ENCODE measurements around the gene COBLL1.

The COBLL1 gene

GRCh38 chr2:164754157-164755093 is 87.2 kb downstream of the COBLL1 start (continued):
- TF ChIP-seq ZNF221 (tag by site-specific recombination; IDR thresholded peaks at IDR 0.05; ENCODE audit: borderline replicate concordance) (no peak), ZNF214 (tag by site-specific recombination; IDR thresholded peaks at IDR 0.05; ENCODE audit: borderline replicate concordance) (no peak), ZNF501 (tag by site-specific recombination; IDR thresholded peaks at IDR 0.05) (no peak), WT1 (tag by site-specific recombination; IDR thresholded peaks at IDR 0.05) (no peak), GLIS1 (tag by site-specific recombination; IDR thresholded peaks at IDR 0.05) (no peak), ZNF664 (tag by site-specific recombination; IDR thresholded peaks at IDR 0.05) (no peak), ZNF121 (tag by site-specific recombination; IDR thresholded peaks at IDR 0.05) (no peak)
- TF ChIP-seq, protein P1, sequence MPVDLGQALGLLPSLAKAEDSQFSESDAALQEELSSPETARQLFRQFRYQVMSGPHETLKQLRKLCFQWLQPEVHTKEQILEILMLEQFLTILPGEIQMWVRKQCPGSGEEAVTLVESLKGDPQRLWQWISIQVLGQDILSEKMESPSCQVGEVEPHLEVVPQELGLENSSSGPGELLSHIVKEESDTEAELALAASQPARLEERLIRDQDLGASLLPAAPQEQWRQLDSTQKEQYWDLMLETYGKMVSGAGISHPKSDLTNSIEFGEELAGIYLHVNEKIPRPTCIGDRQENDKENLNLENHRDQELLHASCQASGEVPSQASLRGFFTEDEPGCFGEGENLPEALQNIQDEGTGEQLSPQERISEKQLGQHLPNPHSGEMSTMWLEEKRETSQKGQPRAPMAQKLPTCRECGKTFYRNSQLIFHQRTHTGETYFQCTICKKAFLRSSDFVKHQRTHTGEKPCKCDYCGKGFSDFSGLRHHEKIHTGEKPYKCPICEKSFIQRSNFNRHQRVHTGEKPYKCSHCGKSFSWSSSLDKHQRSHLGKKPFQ (tag by site-specific recombination; IDR thresholded peaks at IDR 0.05): no peak
- TF ChIP-seq, protein P2, sequence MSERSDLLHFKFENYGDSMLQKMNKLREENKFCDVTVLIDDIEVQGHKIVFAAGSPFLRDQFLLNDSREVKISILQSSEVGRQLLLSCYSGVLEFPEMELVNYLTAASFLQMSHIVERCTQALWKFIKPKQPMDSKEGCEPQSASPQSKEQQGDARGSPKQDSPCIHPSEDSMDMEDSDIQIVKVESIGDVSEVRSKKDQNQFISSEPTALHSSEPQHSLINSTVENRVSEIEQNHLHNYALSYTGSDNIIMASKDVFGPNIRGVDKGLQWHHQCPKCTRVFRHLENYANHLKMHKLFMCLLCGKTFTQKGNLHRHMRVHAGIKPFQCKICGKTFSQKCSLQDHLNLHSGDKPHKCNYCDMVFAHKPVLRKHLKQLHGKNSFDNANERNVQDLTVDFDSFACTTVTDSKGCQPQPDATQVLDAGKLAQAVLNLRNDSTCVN (tag by site-specific recombination; optimal IDR thresholded peaks at IDR 0.05): no peak

GRCh38 chr2:164752956-164753355 is 88.7 kb downstream of the COBLL1 start:
- H3K36me3 ChIP-seq (ENCODE audit: control insufficient read depth in 2 of 2, insufficient read depth in 1 of 2, low read length in 2 of 2): no peaks in the 10 kb centered on the region
- ChIA-PET POLR2A (no interaction called here), CTCF (interaction anchor here (0.6 to 0.7 kb wide), 2 partner anchors 12 to 21 kb away, joined by 3 to 7 read pairs; no protein-coding TSS in a partner anchor)
- no peak for TF ChIP-seq ZNF132 (tag by site-specific recombination; IDR thresholded peaks at IDR 0.05; ENCODE audit: borderline replicate concordance)
- TF ChIP-seq ZNF214 (tag by site-specific recombination; IDR thresholded peaks at IDR 0.05; ENCODE audit: borderline replicate concordance): no peak
- no peak for TF ChIP-seq ZNF138 (tag by site-specific recombination; IDR thresholded peaks at IDR 0.05; ENCODE audit: borderline replicate concordance)
- TF ChIP-seq ZNF600 (tag by site-specific recombination; IDR thresholded peaks at IDR 0.05): no peak
- no peak for TF ChIP-seq ZNF529 (tag by site-specific recombination; IDR thresholded peaks at IDR 0.05; ENCODE audit: insufficient replicate concordance)
- TF ChIP-seq OSR2 (tag by site-specific recombination; IDR thresholded peaks at IDR 0.05): no peak
- TF ChIP-seq, protein P3, sequence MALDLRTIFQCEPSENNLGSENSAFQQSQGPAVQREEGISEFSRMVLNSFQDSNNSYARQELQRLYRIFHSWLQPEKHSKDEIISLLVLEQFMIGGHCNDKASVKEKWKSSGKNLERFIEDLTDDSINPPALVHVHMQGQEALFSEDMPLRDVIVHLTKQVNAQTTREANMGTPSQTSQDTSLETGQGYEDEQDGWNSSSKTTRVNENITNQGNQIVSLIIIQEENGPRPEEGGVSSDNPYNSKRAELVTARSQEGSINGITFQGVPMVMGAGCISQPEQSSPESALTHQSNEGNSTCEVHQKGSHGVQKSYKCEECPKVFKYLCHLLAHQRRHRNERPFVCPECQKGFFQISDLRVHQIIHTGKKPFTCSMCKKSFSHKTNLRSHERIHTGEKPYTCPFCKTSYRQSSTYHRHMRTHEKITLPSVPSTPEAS (tag by site-specific recombination; IDR thresholded peaks at IDR 0.05): no peak
- TF ChIP-seq ZNF175 (tag by site-specific recombination; IDR thresholded peaks at IDR 0.05): no peak
- TF ChIP-seq ZBTB10 (tag by site-specific recombination; IDR thresholded peaks at IDR 0.05): no peak
- no peak for TF ChIP-seq ZNF701 (tag by site-specific recombination; IDR thresholded peaks at IDR 0.05)
- no peak overlapping the region for H3K4me3 ChIP-seq (ENCODE audit: low read depth, low read length)
- no peak overlapping the region for H3K27ac ChIP-seq (ENCODE audit: extremely low read depth, low read depth, low read length)
- H3K9me3 ChIP-seq (ENCODE audit: control insufficient read depth, insufficient read depth, low read depth, low read length): no peaks in the 10 kb centered on the region
- peaks cover 5% of the 10 kb centered on the region; the same call in 1 of the 2 replicates for H3K4me1 ChIP-seq (ENCODE audit: control insufficient read depth, insufficient read depth, low read length)

All from HEK293 (cell line).